ENCODE results near the gene CST7. TPM values are rescaled to one million over a fixed set of nuclear protein-coding genes. Genes with fewer than 3 reads are reported as not detected.

Gene CST7
- total RNA-seq, 1 donor from 2014 or later: not detected

DNA sequence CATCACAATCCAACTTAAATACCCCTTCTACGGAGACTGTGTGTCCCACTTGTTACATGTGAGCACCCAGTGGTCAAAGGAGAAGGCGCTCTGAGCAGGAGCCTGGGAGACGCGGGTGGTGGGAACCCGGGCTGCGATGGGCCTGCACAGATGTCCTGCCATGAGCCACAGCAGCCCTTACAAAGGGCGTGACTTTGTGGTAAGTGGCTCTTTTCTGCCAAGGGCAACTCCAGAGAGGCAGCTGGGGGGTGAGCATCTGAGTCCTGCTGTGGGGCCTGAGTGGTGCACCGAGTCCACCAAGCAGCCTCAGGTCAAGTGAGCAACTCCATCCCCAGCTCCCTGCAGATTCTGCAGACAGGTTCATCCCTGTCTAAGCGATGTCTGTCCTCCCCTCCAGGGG, 33.6 kb upstream of the CST7 start:
- peaks cover 23% of the 10 kb centered on the region for H3K27me3 Mint-ChIP-seq (ENCODE audit: unreplicated experiment)
- no peak overlapping the region for H3K27ac Mint-ChIP-seq (ENCODE audit: unreplicated experiment)
- peak; percentile 68 for DNase-seq (ENCODE audit: extremely low spot score, unreplicated experiment)
- TF ChIP-seq, protein P1, sequence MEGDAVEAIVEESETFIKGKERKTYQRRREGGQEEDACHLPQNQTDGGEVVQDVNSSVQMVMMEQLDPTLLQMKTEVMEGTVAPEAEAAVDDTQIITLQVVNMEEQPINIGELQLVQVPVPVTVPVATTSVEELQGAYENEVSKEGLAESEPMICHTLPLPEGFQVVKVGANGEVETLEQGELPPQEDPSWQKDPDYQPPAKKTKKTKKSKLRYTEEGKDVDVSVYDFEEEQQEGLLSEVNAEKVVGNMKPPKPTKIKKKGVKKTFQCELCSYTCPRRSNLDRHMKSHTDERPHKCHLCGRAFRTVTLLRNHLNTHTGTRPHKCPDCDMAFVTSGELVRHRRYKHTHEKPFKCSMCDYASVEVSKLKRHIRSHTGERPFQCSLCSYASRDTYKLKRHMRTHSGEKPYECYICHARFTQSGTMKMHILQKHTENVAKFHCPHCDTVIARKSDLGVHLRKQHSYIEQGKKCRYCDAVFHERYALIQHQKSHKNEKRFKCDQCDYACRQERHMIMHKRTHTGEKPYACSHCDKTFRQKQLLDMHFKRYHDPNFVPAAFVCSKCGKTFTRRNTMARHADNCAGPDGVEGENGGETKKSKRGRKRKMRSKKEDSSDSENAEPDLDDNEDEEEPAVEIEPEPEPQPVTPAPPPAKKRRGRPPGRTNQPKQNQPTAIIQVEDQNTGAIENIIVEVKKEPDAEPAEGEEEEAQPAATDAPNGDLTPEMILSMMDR (IDR thresholded peaks at IDR 0.05): no peak
- H3K4me1 Mint-ChIP-seq (ENCODE audit: unreplicated experiment): peaks cover 5% of the 10 kb centered on the region
- H3K9me3 Mint-ChIP-seq (ENCODE audit: unreplicated experiment): no peaks in the 10 kb centered on the region
- H3K36me3 Mint-ChIP-seq (ENCODE audit: unreplicated experiment): no peaks in the 10 kb centered on the region
- H3K4me3 Mint-ChIP-seq (ENCODE audit: unreplicated experiment): no peak overlapping the region

GRCh38 chr20:24915892-24916291, 33.2 kb upstream of the CST7 start:
- Mint-ChIP-seq H3K27ac (ENCODE audit: unreplicated experiment) (no peak overlapping the region), H3K4me3 (ENCODE audit: unreplicated experiment) (no peak overlapping the region), H3K36me3 (ENCODE audit: unreplicated experiment) (no peaks in the 10 kb centered on the region), H3K27me3 (ENCODE audit: unreplicated experiment) (peaks cover 26% of the 10 kb centered on the region), H3K4me1 (ENCODE audit: unreplicated experiment) (peaks cover 9% of the 10 kb centered on the region), H3K9me3 (ENCODE audit: unreplicated experiment) (no peaks in the 10 kb centered on the region)
- TF ChIP-seq, protein P1 (IDR thresholded peaks at IDR 0.05): no peak
- DNase-seq (ENCODE audit: extremely low spot score, unreplicated experiment): peak; percentile 78

DNA sequence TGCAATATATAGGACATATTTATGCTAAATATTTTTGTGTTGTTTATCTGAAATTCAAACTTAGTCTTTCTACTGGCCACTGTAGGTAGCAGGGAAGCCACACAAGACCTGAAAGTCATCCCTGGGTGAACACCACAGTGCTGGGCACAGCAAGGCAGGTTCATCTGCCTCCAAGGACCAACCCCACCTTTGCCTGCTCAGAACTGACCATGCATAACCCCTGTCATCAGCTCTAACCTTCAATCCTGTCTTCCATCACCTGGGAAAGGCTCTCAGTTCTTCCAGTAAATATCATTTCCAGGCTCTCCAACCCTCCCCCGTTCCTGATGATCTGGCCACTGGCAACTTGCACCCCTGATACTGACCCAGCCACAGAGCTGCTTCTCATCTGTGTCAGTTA, 32.7 kb upstream of the CST7 start:
- TF ChIP-seq, protein P1 (IDR thresholded peaks at IDR 0.05): no peak
- no peaks in the 10 kb centered on the region for H3K9me3 Mint-ChIP-seq (ENCODE audit: unreplicated experiment)
- H3K36me3 Mint-ChIP-seq (ENCODE audit: unreplicated experiment): no peaks in the 10 kb centered on the region
- no peak overlapping the region for H3K4me3 Mint-ChIP-seq (ENCODE audit: unreplicated experiment)
- peak; percentile 34 for DNase-seq (ENCODE audit: extremely low spot score, unreplicated experiment)
- no peak overlapping the region for H3K27ac Mint-ChIP-seq (ENCODE audit: unreplicated experiment)
- peaks cover 11% of the 10 kb centered on the region for H3K4me1 Mint-ChIP-seq (ENCODE audit: unreplicated experiment)
- peaks cover 28% of the 10 kb centered on the region for H3K27me3 Mint-ChIP-seq (ENCODE audit: unreplicated experiment)

DNA sequence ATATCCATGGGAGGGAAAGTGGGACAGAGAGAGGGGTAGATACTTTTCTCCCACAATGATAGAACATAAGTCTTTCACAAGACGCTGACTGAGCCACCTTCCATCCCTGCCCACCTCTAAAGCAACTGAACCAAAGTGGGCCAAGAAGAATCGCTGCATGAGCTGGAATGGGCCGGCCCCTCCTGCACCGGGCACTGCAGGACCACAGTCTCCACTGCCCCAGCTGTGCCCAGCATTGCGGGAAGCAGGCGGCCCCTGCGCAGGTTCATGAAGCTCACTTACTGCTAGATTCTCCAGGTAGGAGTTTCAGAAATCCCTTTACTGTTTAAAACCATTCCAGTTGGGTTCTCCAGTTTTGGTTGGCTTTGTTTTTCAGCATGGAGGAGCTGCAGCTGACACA, 32.0 kb upstream of the CST7 start:
- DNase-seq (ENCODE audit: extremely low spot score, unreplicated experiment): peak; percentile 77
- TF ChIP-seq, protein P1 (IDR thresholded peaks at IDR 0.05): no peak
- Mint-ChIP-seq H3K27ac (ENCODE audit: unreplicated experiment) (no peak overlapping the region), H3K27me3 (ENCODE audit: unreplicated experiment) (peaks cover 27% of the 10 kb centered on the region), H3K4me1 (ENCODE audit: unreplicated experiment) (peaks cover 11% of the 10 kb centered on the region), H3K36me3 (ENCODE audit: unreplicated experiment) (no peaks in the 10 kb centered on the region), H3K9me3 (ENCODE audit: unreplicated experiment) (no peaks in the 10 kb centered on the region), H3K4me3 (ENCODE audit: unreplicated experiment) (no peak overlapping the region)

- no peak overlapping the region for H3K27ac Mint-ChIP-seq (ENCODE audit: unreplicated experiment)
- no peaks in the 10 kb centered on the region for H3K9me3 Mint-ChIP-seq (ENCODE audit: unreplicated experiment)
- peaks cover 27% of the 10 kb centered on the region for H3K27me3 Mint-ChIP-seq (ENCODE audit: unreplicated experiment)
- TF ChIP-seq, protein P1 (IDR thresholded peaks at IDR 0.05): peak; percentile 92
- peaks cover 11% of the 10 kb centered on the region for H3K4me1 Mint-ChIP-seq (ENCODE audit: unreplicated experiment)
- DNase-seq (ENCODE audit: extremely low spot score, unreplicated experiment): peak; percentile 84
- H3K36me3 Mint-ChIP-seq (ENCODE audit: unreplicated experiment): no peaks in the 10 kb centered on the region
- H3K4me3 Mint-ChIP-seq (ENCODE audit: unreplicated experiment): no peak overlapping the region
These were observed 31.1 kb upstream of the CST7 start for GRCh38 chr20:24917797-24918578.
